Mucosa of descending colon (tissue), 3 donors: Measurements from ENCODE around the gene CASK. TPM values are rescaled to one million over a fixed set of nuclear protein-coding genes. Genes with fewer than 3 reads are reported as not detected.

Source experiments
- ATAC-seq: fragments of 200-7000 bp; cut with Tn5 transposase; one replicate; pipeline ENCODE4 v1.9.1; 2020; ENCODE audit warnings: mild to moderate bottlenecking, moderate library complexity
- DNase-seq, 3 donors: peaks; one replicate each; pipeline ENCODE4 v3.0.0-alpha.2; 2020
- H3K36me3 ChIP-seq: fragments of 200-600 bp; one replicate; pipeline ENCODE4 v1.8.0; 2021; ENCODE audit warnings: low read depth, mild to moderate bottlenecking
- H3K4me1 ChIP-seq: fragments of 200-600 bp; one replicate; pipeline ENCODE4 v1.8.0; 2021; ENCODE audit warnings: low read depth, mild to moderate bottlenecking
- H3K4me3 ChIP-seq: fragments of 200-600 bp; one replicate; pipeline ENCODE4 v1.8.0; 2021; ENCODE audit warnings: mild to moderate bottlenecking
- H3K9me3 ChIP-seq: fragments of 200-600 bp; one replicate; pipeline ENCODE4 v1.8.0; 2021; ENCODE audit warnings: mild to moderate bottlenecking
- CTCF ChIP-seq: fragments of 200-600 bp; IDR thresholded peaks from one replicate; pipeline ENCODE4 v1.8.0; 2022; ENCODE audit warnings: antibody characterized with exemption, mild to moderate bottlenecking
- intact Hi-C, 2 donors: fragments of 100-400 bp; cut with DNase I in 1 of 2; cut with micrococcal nuclease in 1 of 2; formaldehyde crosslinking; loops; one replicate each; pipeline versions ENCODE4 v1.11.0 to v1.11.1; 2022; cut with DNase I, micrococcal nuclease
- total RNA-seq, 3 donors: library from RNA; stranded (reverse); fragmentation: NEBNext Ultra II Directional in 2 of 3; extraction: Animal tissue kit (Norgen Biotek cat#: 25700) in 2 of 3; gene quantifications; one replicate each; pipeline versions ENCODE4 v1.2.1 to v1.2.4, GENCODE V29; 2021 to 2023
- donor health status: DM: no; HTN: no; CAD: no; lungs with moderate emphysema.
- donor health status: DM: no; HTN: no; CAD: no.
- donor health status: DM: no; HTN: yes; CAD: no.

Gene CASK
- total RNA-seq, 3 donors from 2014 or later = 50.6 to 108 (median 83.3) TPM

DNA sequence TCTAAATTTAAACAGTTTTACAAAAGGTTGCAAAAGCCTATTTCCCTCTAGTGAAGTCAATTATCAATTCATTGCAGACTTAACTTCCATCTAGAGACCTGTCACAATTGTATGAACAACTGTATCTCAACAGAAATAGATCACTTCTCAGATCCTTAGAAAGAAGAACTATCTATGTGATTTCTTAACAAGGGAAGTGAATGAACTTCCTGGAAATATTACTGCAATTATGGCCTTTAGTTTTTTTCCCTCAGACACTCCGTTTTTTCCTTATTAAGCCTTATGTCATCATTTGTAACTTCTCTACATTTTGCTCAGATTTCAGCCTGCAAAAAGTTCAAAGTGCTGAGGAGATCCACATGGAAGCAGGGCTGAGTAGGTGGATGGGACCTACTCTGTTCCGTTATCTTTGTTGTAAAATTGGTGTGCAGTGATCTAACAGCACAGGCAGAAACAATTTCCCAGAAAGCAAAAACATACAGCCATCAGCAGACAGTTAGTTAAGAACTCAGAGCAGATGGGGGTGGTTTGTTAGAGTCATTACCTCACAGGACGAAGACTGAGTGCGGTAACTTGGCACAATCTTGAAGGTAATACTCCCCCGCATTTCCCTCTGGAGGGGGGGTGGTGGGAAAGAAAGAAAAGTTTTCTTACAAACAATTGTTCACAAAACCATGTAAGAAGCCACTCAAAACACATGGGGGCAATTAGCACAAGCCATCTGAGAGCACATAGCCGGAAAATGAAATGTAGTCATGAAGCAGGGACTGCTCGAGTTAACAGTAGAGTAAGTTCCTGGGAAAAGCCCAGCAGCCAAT, 363.9 kb downstream of the CASK start:
- intact Hi-C loops = no loop called here
- Histone ChIP-seq H3K36me3 (no peaks in the 10 kb centered on the region), H3K4me1 (no peaks in the 10 kb centered on the region), H3K4me3 (no peak overlapping the region), H3K9me3 (no peaks in the 10 kb centered on the region)
- no peak for TF ChIP-seq CTCF
- peak; percentile 48 for ATAC-seq
- peak in 1 of 3 donors; percentile 11 for DNase-seq

DNA sequence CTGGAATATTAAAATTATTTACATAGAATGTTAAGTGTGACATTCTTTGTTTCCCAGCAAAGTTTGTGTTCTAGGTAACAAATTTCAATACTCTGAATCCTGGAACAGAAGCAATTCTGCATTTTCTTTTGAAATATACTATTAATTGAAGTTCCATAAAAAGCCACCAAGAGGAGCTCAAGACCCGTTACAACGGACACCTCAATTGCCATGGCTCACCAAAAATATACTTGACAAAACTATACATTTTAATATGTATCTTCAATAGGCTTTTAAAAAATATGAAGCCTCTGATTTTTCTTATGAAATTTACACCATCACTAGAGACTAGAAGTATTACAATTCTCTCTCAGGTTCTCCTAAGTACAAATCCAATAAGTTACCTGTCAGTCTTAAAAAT, 364.8 kb downstream of the CASK start:
- TF ChIP-seq CTCF = no peak
- Histone ChIP-seq H3K36me3 (no peaks in the 10 kb centered on the region), H3K4me1 (no peaks in the 10 kb centered on the region), H3K4me3 (no peak overlapping the region), H3K9me3 (no peaks in the 10 kb centered on the region)
- no peak for ATAC-seq
- DNase-seq = no peak
- intact Hi-C loops = no loop called here

GRCh38 chrX:41556958-41557357, 366.4 kb downstream of the CASK start:
- Histone ChIP-seq H3K36me3 (no peaks in the 10 kb centered on the region), H3K9me3 (no peaks in the 10 kb centered on the region), H3K4me1 (no peaks in the 10 kb centered on the region), H3K4me3 (no peak overlapping the region)
- intact Hi-C loops = no loop called here
- ATAC-seq (peak; percentile 53), DNase-seq (no peak)
- TF ChIP-seq CTCF = no peak

- Histone ChIP-seq H3K4me3 (no peak overlapping the region), H3K4me1 (no peaks in the 10 kb centered on the region), H3K9me3 (no peaks in the 10 kb centered on the region), H3K36me3 (no peaks in the 10 kb centered on the region)
- ATAC-seq (no peak), DNase-seq (no peak)
- TF ChIP-seq CTCF = no peak
- intact Hi-C loops = no loop called here
These were observed 369.7 kb downstream of the CASK start for GRCh38 chrX:41553688-41554087.

DNA sequence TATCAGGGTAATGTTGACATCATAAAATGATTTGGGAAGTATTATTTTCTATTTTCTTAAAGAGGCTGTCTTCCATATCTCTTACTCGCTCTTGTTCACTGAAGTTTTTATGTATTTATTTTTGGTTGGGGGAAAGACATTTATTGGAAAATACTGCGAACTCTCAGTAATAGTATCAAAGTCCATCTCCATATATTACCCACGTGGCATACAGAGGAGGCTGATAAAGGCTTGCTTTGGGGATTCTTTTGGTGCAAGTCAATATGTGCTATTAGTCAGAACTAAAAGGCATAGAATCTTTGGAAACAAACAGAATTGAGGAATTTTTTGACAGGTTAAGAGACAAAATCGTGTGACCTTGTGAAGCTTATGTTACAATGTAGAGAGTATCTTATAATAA, 374.9 kb downstream of the CASK start:
- intact Hi-C loops = no loop called here
- Histone ChIP-seq H3K4me1 (no peaks in the 10 kb centered on the region), H3K36me3 (no peaks in the 10 kb centered on the region), H3K4me3 (no peak overlapping the region), H3K9me3 (no peaks in the 10 kb centered on the region)
- no peak for DNase-seq
- ATAC-seq = no peak
- TF ChIP-seq CTCF = no peak
